H9 (cell line): Measurements from ENCODE around the gene SRRT. TPM values are rescaled to one million over a fixed set of nuclear protein-coding genes. Genes with fewer than 3 reads are reported as not detected.

Experiments
- DNase-seq: peaks from one replicate; pipeline ENCODE4 v3.0.0-alpha.2; 2017
- H2AFZ ChIP-seq: one replicate; pipeline ENCODE4 v1.6.1; 2013; ENCODE audit warnings: mild to moderate bottlenecking, low read length, control low read depth, moderate library complexity
- H2AK5ac ChIP-seq: 2 replicates; pipeline ENCODE4 v1.6.1; 2013; ENCODE audit warnings: low read length, control low read depth, mixed read lengths; ENCODE audit not compliant: insufficient read length
- H2BK120ac ChIP-seq: one replicate; pipeline ENCODE4 v1.6.1; 2013; ENCODE audit warnings: low read depth, mild to moderate bottlenecking, low read length, control low read depth, inconsistent platforms; ENCODE audit not compliant: poor library complexity, severe bottlenecking
- H2BK12ac ChIP-seq: 2 replicates; pipeline ENCODE4 v1.6.1; 2013; ENCODE audit warnings: low read length, control low read depth, mixed read lengths, low read depth; ENCODE audit not compliant: insufficient read length
- H2BK15ac ChIP-seq: 2 replicates; pipeline ENCODE4 v1.6.1; 2013; ENCODE audit warnings: low read depth, low read length, control low read depth
- H2BK20ac ChIP-seq: one replicate; pipeline ENCODE4 v1.6.1; 2013; ENCODE audit warnings: low read depth, mild to moderate bottlenecking, low read length, control low read depth, inconsistent platforms; ENCODE audit not compliant: poor library complexity, severe bottlenecking
- H2BK5ac ChIP-seq: 2 replicates; pipeline ENCODE4 v1.6.1; 2013; ENCODE audit warnings: low read length, control low read depth, mixed read lengths; ENCODE audit not compliant: insufficient read length
- H3K14ac ChIP-seq: 2 replicates; pipeline ENCODE4 v1.6.1; 2013; ENCODE audit warnings: low read length, control low read depth; ENCODE audit not compliant: insufficient read depth
- H3K18ac ChIP-seq: 2 replicates; pipeline ENCODE4 v1.6.1; 2013; ENCODE audit warnings: low read depth, mild to moderate bottlenecking, mixed read lengths, low read length, control low read depth; ENCODE audit not compliant: insufficient read length
- H3K23ac ChIP-seq: 2 replicates; pipeline ENCODE4 v1.6.1; 2013; ENCODE audit warnings: low read length, control low read depth, mixed read lengths, low read depth; ENCODE audit not compliant: insufficient read length
- H3K23me2 ChIP-seq: 2 replicates; pipeline ENCODE4 v1.6.1; 2013; ENCODE audit warnings: low read depth, mild to moderate bottlenecking, mixed read lengths, low read length, control low read depth; ENCODE audit not compliant: insufficient read length, poor library complexity, severe bottlenecking
- H3K27ac ChIP-seq: 2 replicates; pipeline ENCODE4 v1.5.1; 2013; ENCODE audit warnings: low read length, control low read depth, mixed read lengths, low read depth; ENCODE audit not compliant: insufficient read length
- H3K27me3 ChIP-seq: 2 replicates; pipeline ENCODE4 v1.6.1; 2013; ENCODE audit warnings: low read length, control low read depth, inconsistent platforms; ENCODE audit not compliant: insufficient read depth
- H3K4ac ChIP-seq: 2 replicates; pipeline ENCODE4 v1.6.1; 2013; ENCODE audit warnings: low read depth, mild to moderate bottlenecking, control low read depth, inconsistent platforms, low read length, moderate library complexity
- H3K4me1 ChIP-seq: 2 replicates; pipeline ENCODE4 v1.6.1; 2013; ENCODE audit warnings: low read length, control low read depth, inconsistent platforms; ENCODE audit not compliant: insufficient read depth
- H3K4me2 ChIP-seq: 2 replicates; pipeline ENCODE4 v1.6.1; 2013; ENCODE audit warnings: low read length, control low read depth, mixed read lengths; ENCODE audit not compliant: insufficient read length, insufficient read depth
- H3K56ac ChIP-seq: 2 replicates; pipeline ENCODE4 v1.6.1; 2013; ENCODE audit warnings: low read depth, mild to moderate bottlenecking, mixed read lengths, low read length, control low read depth; ENCODE audit not compliant: insufficient read length
- H3K79me1 ChIP-seq: 2 replicates; pipeline ENCODE4 v1.6.1; 2013; ENCODE audit warnings: low read depth, mild to moderate bottlenecking, moderate library complexity, low read length, control low read depth, inconsistent platforms; ENCODE audit not compliant: insufficient read depth, poor library complexity, severe bottlenecking
- H3K79me2 ChIP-seq: 2 replicates; pipeline ENCODE4 v1.6.1; 2013; ENCODE audit warnings: low read length, control low read depth, inconsistent platforms; ENCODE audit not compliant: insufficient read depth
- H3K9ac ChIP-seq: 2 replicates; pipeline ENCODE4 v1.6.1; 2013; ENCODE audit warnings: low read length, control low read depth, mixed read lengths; ENCODE audit not compliant: insufficient read length; ENCODE audit errors: extremely low read depth
- H3K9me3 ChIP-seq: one replicate; pipeline ENCODE4 v1.6.1; 2013; ENCODE audit warnings: low read depth, low read length, inconsistent platforms; ENCODE audit not compliant: control insufficient read depth
- H3T11ph ChIP-seq: one replicate; pipeline ENCODE4 v1.6.1; 2013; ENCODE audit warnings: mild to moderate bottlenecking, low read length, control low read depth, inconsistent platforms
- H4K20me1 ChIP-seq: one replicate; pipeline ENCODE4 v1.6.1; 2013; ENCODE audit not compliant: control insufficient read depth, insufficient read length, insufficient read depth
- H4K5ac ChIP-seq: 2 replicates; pipeline ENCODE4 v1.6.1; 2013; ENCODE audit warnings: low read depth, mild to moderate bottlenecking, mixed read lengths, low read length, control low read depth; ENCODE audit not compliant: insufficient read length
- H4K8ac ChIP-seq: replicated peaks from 2 replicates; pipeline ENCODE4 v1.6.1; 2013; ENCODE audit warnings: low read length, control low read depth, mixed read lengths, low read depth; ENCODE audit not compliant: insufficient read length
- H4K91ac ChIP-seq: 2 replicates; pipeline ENCODE4 v1.6.1; 2013; ENCODE audit warnings: low read depth, mild to moderate bottlenecking, moderate library complexity, mixed read lengths, low read length, control low read depth; ENCODE audit not compliant: insufficient read length
- H3K27ac Mint-ChIP-seq, 3 experiments: 2 replicates in 2 of 3; 3 replicates in 1 of 3; pipeline ENCODE4 v1.8.0; 2020 to 2021; ENCODE audit warnings: mixed read lengths in 3 of 3, mild to moderate bottlenecking in 1 of 3, moderate library complexity in 1 of 3
- H3K27me3 Mint-ChIP-seq: 2 replicates; pipeline ENCODE4 v1.8.0; 2021; ENCODE audit warnings: low read depth, mild to moderate bottlenecking, moderate library complexity, mixed read lengths
- H3K36me3 Mint-ChIP-seq, 3 experiments: 2 replicates in 2 of 3; 3 replicates in 1 of 3; pipeline ENCODE4 v1.8.0; 2020 to 2021; ENCODE audit warnings: low read depth in 3 of 3, mixed read lengths in 3 of 3; ENCODE audit not compliant: insufficient read depth in 1 of 3
- H3K4me1 Mint-ChIP-seq, 2 experiments: 2 replicates each; pipeline ENCODE4 v1.8.0; 2020; ENCODE audit warnings: mixed read lengths in 2 of 2
- H3K4me3 Mint-ChIP-seq, 2 experiments: 2 replicates in 1 of 2; 3 replicates in 1 of 2; pipeline ENCODE4 v1.8.0; 2020 to 2021; ENCODE audit warnings: mild to moderate bottlenecking in 2 of 2, mixed read lengths in 2 of 2, moderate library complexity in 1 of 2
- H3K9me3 Mint-ChIP-seq, 2 experiments: 2 replicates in 1 of 2; 3 replicates in 1 of 2; pipeline ENCODE4 v1.8.0; 2020; ENCODE audit warnings: mild to moderate bottlenecking in 2 of 2, mixed read lengths in 2 of 2, moderate library complexity in 1 of 2
- WGBS: extraction: QIAGEN DNeasy Blood & Tissue Kit; methylation state at CpG from one replicate; pipeline ENCODE4 v1.1.7; 2013; ENCODE audit warnings: missing lambda C conversion rate, low lambda C conversion rate, mixed read lengths; ENCODE audit not compliant: insufficient read length; ENCODE audit errors: extremely low coverage; 5-methylcytosine and 5-hydroxymethylcytosine counted together
- total RNA-seq: library from RNA; stranded (reverse); gene quantifications from 2 replicates; pipeline ENCODE4 v1.2.1, GENCODE V29; 2021
- TF ChIP-seq, protein P1 (sequence below): fragments of 200-600 bp; sonication (generic); conservative IDR thresholded peaks from 3 replicates; pipeline ENCODE4 v1.8.0; 2021; ENCODE audit warnings: antibody characterized with exemption, mild to moderate bottlenecking

Gene SRRT
- total RNA-seq, 1 experiment from 2014 or later = 373 TPM

GRCh38 chr7:100879685-100880261 is 4.9 kb downstream of the SRRT start:
- H3K27me3 Mint-ChIP-seq = no peaks in the 10 kb centered on the region; the same call in 1 of the 2 replicates
- Histone ChIP-seq H3K27ac (no peak overlapping the region), H4K20me1 (no peaks in the 10 kb centered on the region), H4K5ac (no peak overlapping the region), H3K79me2 (peaks cover 37% of the 10 kb centered on the region; the same call in 1 of the 2 replicates), H3K4me1 (no peaks in the 10 kb centered on the region; the same call in 1 of the 2 replicates), H3K14ac (no peak overlapping the region), H2BK20ac (no peak overlapping the region), H2AK5ac (no peak overlapping the region), H3K9me3 (no peaks in the 10 kb centered on the region), H2BK15ac (no peak overlapping the region), H4K91ac (no peak overlapping the region), H3K18ac (no peak overlapping the region), H3K56ac (no peak overlapping the region), H3K4ac (no peak overlapping the region), H3K9ac (no peak overlapping the region), H4K8ac (no peak overlapping the region), H2AFZ (no peak overlapping the region), H2BK120ac (no peak overlapping the region), H3K79me1 (peaks cover 6% of the 10 kb centered on the region), H2BK12ac (no peak overlapping the region), H3K23ac (no peak overlapping the region), H3K23me2 (peaks cover 5% of the 10 kb centered on the region), H3K27me3 (no peaks in the 10 kb centered on the region), H2BK5ac (no peak overlapping the region), H3T11ph (no peak overlapping the region), H3K4me2 (no peak overlapping the region)
- peaks cover 24 to 33% of the 10 kb centered on the region in 2 experiments for H3K4me1 Mint-ChIP-seq
- WGBS = no CpG with 5 or more reads among the region's 11 CpGs
- H3K4me3 Mint-ChIP-seq = no peak overlapping the region; a peak in 1 of 5 replicates
- H3K9me3 Mint-ChIP-seq = no peaks in the 10 kb centered on the region
- H3K36me3 Mint-ChIP-seq = peaks cover 72 to 95% (median 91%) of the 10 kb centered on the region in 3 experiments
- DNase-seq = no peak
- peak overlapping the region; percentile 23 to 78 (median 76); a peak in 5 of 7 replicates for H3K27ac Mint-ChIP-seq
- TF ChIP-seq, protein P1, sequence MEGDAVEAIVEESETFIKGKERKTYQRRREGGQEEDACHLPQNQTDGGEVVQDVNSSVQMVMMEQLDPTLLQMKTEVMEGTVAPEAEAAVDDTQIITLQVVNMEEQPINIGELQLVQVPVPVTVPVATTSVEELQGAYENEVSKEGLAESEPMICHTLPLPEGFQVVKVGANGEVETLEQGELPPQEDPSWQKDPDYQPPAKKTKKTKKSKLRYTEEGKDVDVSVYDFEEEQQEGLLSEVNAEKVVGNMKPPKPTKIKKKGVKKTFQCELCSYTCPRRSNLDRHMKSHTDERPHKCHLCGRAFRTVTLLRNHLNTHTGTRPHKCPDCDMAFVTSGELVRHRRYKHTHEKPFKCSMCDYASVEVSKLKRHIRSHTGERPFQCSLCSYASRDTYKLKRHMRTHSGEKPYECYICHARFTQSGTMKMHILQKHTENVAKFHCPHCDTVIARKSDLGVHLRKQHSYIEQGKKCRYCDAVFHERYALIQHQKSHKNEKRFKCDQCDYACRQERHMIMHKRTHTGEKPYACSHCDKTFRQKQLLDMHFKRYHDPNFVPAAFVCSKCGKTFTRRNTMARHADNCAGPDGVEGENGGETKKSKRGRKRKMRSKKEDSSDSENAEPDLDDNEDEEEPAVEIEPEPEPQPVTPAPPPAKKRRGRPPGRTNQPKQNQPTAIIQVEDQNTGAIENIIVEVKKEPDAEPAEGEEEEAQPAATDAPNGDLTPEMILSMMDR = no peak
